H1 (cell line): ENCODE measurements around the gene ST6GALNAC3. TPM values are rescaled to one million over a fixed set of nuclear protein-coding genes. Genes with fewer than 3 reads are reported as not detected.

ENCODE experiments used
- CTCF ChIA-PET: fragments of 300-600 bp; sonication (Branson Sonifier 250); formaldehyde crosslinking; loops from one replicate; lab custom pipeline; 2021; ENCODE audit not compliant: partially characterized antibody; lab: Charles Lee
- POLR2A ChIA-PET: fragments of 300-600 bp; sonication (Branson Sonifier 250); formaldehyde crosslinking; loops from one replicate; lab custom pipeline; 2021; ENCODE audit warnings: inconsistent platforms; ENCODE audit not compliant: partially characterized antibody; lab: Charles Lee
- DNase-seq, 2 experiments: peaks; one replicate each; pipeline versions ENCODE4 v3.0.0 to v3.0.0-alpha.2; 2010 to 2022; ENCODE audit warnings: low spot score in 2 of 2, low read depth in 1 of 2, mixed read lengths in 1 of 2
- FAIRE-seq: peaks from 2 replicates; lab custom pipeline; 2011; peaks lifted over from hg19 to GRCh38; lab: Jason Lieb, UNC
- H2AFZ ChIP-seq: 2 replicates; pipeline ENCODE4 v1.8.1; 2012; ENCODE audit warnings: low read length, inconsistent platforms
- H2AK5ac ChIP-seq: 2 replicates; pipeline ENCODE4 v1.6.1; 2013; ENCODE audit warnings: low read depth, low read length
- H2BK120ac ChIP-seq: replicated peaks from 2 replicates; pipeline ENCODE3; 2013; ENCODE audit warnings: low read depth, low read length, inconsistent platforms
- H2BK12ac ChIP-seq: 2 replicates; pipeline ENCODE4 v1.6.1; 2013; ENCODE audit warnings: low read depth, low read length
- H2BK15ac ChIP-seq: 2 replicates; pipeline ENCODE4 v1.6.1; 2013; ENCODE audit warnings: low read length
- H2BK20ac ChIP-seq: 2 replicates; pipeline ENCODE4 v1.6.1; 2013; ENCODE audit warnings: low read length
- H2BK5ac ChIP-seq: 2 replicates; pipeline ENCODE4 v1.6.1; 2013; ENCODE audit warnings: low read depth, low read length
- H3K14ac ChIP-seq: 2 replicates; pipeline ENCODE4 v1.6.1; 2013; ENCODE audit warnings: inconsistent platforms; ENCODE audit not compliant: insufficient read length
- H3K18ac ChIP-seq: 2 replicates; pipeline ENCODE4 v1.6.1; 2013; ENCODE audit warnings: low read length; ENCODE audit errors: extremely low read depth
- H3K23ac ChIP-seq: 2 replicates; pipeline ENCODE4 v1.6.1; 2013; ENCODE audit warnings: inconsistent platforms; ENCODE audit not compliant: insufficient read length
- H3K23me2 ChIP-seq: 2 replicates; pipeline ENCODE4 v1.6.1; 2013; ENCODE audit warnings: low read depth, low read length
- H3K27ac ChIP-seq: 2 replicates; pipeline ENCODE4 v1.6.1; 2011; ENCODE audit warnings: low read depth, low read length, inconsistent platforms
- H3K27me3 ChIP-seq, 4 experiments: replicated peaks in 1 of 4; 1 replicate in 1 of 4; 2 replicates in 3 of 4; pipeline versions ENCODE4 v1.6.1 to v1.8.1; 2011 to 2013; ENCODE audit warnings: low read length in 3 of 4, mild to moderate bottlenecking in 3 of 4, inconsistent platforms in 2 of 4, mixed read lengths in 2 of 4, moderate library complexity in 1 of 4; ENCODE audit not compliant: control insufficient read depth in 3 of 4, insufficient read depth in 3 of 4; ENCODE audit errors: extremely low read depth in 1 of 4
- H3K36me3 ChIP-seq, 4 experiments: 2 replicates each; pipeline versions ENCODE4 v1.6.1 to v1.8.1; 2011 to 2013; ENCODE audit warnings: mild to moderate bottlenecking in 4 of 4, low read length in 3 of 4, moderate library complexity in 2 of 4, control low read depth in 1 of 4, inconsistent platforms in 1 of 4; ENCODE audit not compliant: insufficient read depth in 4 of 4, control insufficient read depth in 2 of 4
- H3K4ac ChIP-seq: replicated peaks from 2 replicates; pipeline ENCODE3; 2013; ENCODE audit warnings: low read length, low read depth, mixed read lengths, inconsistent platforms; ENCODE audit not compliant: insufficient read length
- H3K4me1 ChIP-seq, 4 experiments: replicated peaks in 1 of 4; 1 replicate in 1 of 4; 2 replicates in 3 of 4; pipeline versions ENCODE4 v1.6.1 to v1.8.1; 2011 to 2013; ENCODE audit warnings: low read length in 3 of 4, inconsistent platforms in 2 of 4, mixed read lengths in 1 of 4; ENCODE audit not compliant: insufficient read depth in 4 of 4, control insufficient read depth in 3 of 4
- H3K4me2 ChIP-seq, 2 experiments: 2 replicates each; pipeline versions ENCODE4 v1.6.1 to v1.8.1; 2011 to 2013; ENCODE audit warnings: low read depth in 2 of 2, low read length in 2 of 2, control low read depth in 1 of 2, inconsistent platforms in 1 of 2, mild to moderate bottlenecking in 1 of 2; ENCODE audit not compliant: insufficient read depth in 1 of 2
- H3K4me3 ChIP-seq, 4 experiments: fragments of 200-600, 300-600 bp in 1 of 4; sonication (generic), shearing (Covaris generic), sonication (Bioruptor Twin) in 1 of 4; 2 replicates each; pipeline versions ENCODE4 v1.5.1 to v1.8.1; 2011 to 2016; ENCODE audit warnings: low read length in 4 of 4, low read depth in 3 of 4, control low read depth in 2 of 4, inconsistent platforms in 2 of 4, mild to moderate bottlenecking in 2 of 4, mixed read lengths in 1 of 4, moderate library complexity in 1 of 4; ENCODE audit not compliant: insufficient read depth in 2 of 4; ENCODE audit errors: extremely low read depth in 1 of 4
- H3K56ac ChIP-seq: replicated peaks from 2 replicates; pipeline ENCODE3; 2013; ENCODE audit warnings: low read depth, mild to moderate bottlenecking, mixed read lengths, low read length, inconsistent platforms; ENCODE audit not compliant: insufficient read length
- H3K79me1 ChIP-seq: 2 replicates; pipeline ENCODE4 v1.6.1; 2013; ENCODE audit warnings: low read depth, low read length, control low read depth
- H3K79me2 ChIP-seq, 2 experiments: 2 replicates each; pipeline versions ENCODE4 v1.6.1 to v1.8.1; 2012 to 2013; ENCODE audit warnings: low read length in 2 of 2, mild to moderate bottlenecking in 2 of 2, inconsistent platforms in 1 of 2; ENCODE audit not compliant: insufficient read depth in 2 of 2, control insufficient read depth in 1 of 2
- H3K9ac ChIP-seq, 4 experiments: replicated peaks in 1 of 4; 1 replicate in 1 of 4; 2 replicates in 3 of 4; pipeline versions ENCODE4 v1.6.1 to v1.8.1; 2011 to 2013; ENCODE audit warnings: low read depth in 3 of 4, low read length in 3 of 4, control low read depth in 2 of 4, mild to moderate bottlenecking in 2 of 4, moderate library complexity in 2 of 4, inconsistent platforms in 1 of 4; ENCODE audit errors: extremely low read depth in 1 of 4
- H3K9me3 ChIP-seq, 2 experiments: 2 replicates each; pipeline versions ENCODE4 v1.6.1 to v1.8.1; 2012 to 2013; ENCODE audit warnings: mild to moderate bottlenecking in 2 of 2, moderate library complexity in 2 of 2, control low read depth in 1 of 2, inconsistent platforms in 1 of 2, low read depth in 1 of 2, low read length in 1 of 2, mixed read lengths in 1 of 2; ENCODE audit not compliant: insufficient read depth in 2 of 2
- H4K20me1 ChIP-seq, 2 experiments: replicated peaks in 1 of 2; 2 replicates each; pipeline versions ENCODE3 to v1.8.1; 2011 to 2013; ENCODE audit warnings: inconsistent platforms in 2 of 2, low read length in 2 of 2, mild to moderate bottlenecking in 1 of 2; ENCODE audit not compliant: insufficient read depth in 2 of 2, control insufficient read depth in 1 of 2
- H4K5ac ChIP-seq: 2 replicates; pipeline ENCODE4 v1.6.1; 2013; ENCODE audit warnings: low read length, low read depth, mixed read lengths, inconsistent platforms; ENCODE audit not compliant: insufficient read length
- H4K8ac ChIP-seq: 2 replicates; pipeline ENCODE4 v1.8.0; 2013; ENCODE audit warnings: mild to moderate bottlenecking, moderate library complexity, low read length, inconsistent platforms; ENCODE audit not compliant: insufficient read depth; ENCODE audit errors: extremely low read depth
- H4K91ac ChIP-seq: replicated peaks from 2 replicates; pipeline ENCODE3; 2013; ENCODE audit warnings: low read length, mixed read lengths, inconsistent platforms; ENCODE audit not compliant: insufficient read length
- ASH2L ChIP-seq: fragments of 200-600, 300-600 bp; sonication (generic); IDR thresholded peaks from one replicate; pipeline ENCODE4 v1.7.1; 2017; ENCODE audit warnings: low read length
- CTCF ChIP-seq, 3 experiments: IDR thresholded peaks; 1 replicate in 2 of 3; 2 replicates in 1 of 3; pipeline versions ENCODE4 v1.5.1 to v1.6.1; 2011; ENCODE audit warnings: low read length in 3 of 3, mild to moderate bottlenecking in 3 of 3, inconsistent platforms in 2 of 3, low read depth in 1 of 3, moderate library complexity in 1 of 3; ENCODE audit not compliant: insufficient read depth in 1 of 3; ENCODE audit errors: control extremely low read depth in 1 of 3
- HDAC2 ChIP-seq, 2 experiments: fragments of 300-600 bp in 1 of 2; sonication (generic) in 1 of 2; IDR thresholded peaks; 2 replicates each; pipeline ENCODE4 v1.6.1; 2011 to 2012; ENCODE audit warnings: low read depth in 2 of 2, low read length in 2 of 2, mild to moderate bottlenecking in 2 of 2, moderate library complexity in 2 of 2, borderline replicate concordance in 1 of 2, inconsistent platforms in 1 of 2
- HDAC6 ChIP-seq: IDR thresholded peaks from one replicate; pipeline ENCODE4 v1.7.1; 2012; ENCODE audit warnings: low read depth, mild to moderate bottlenecking, inconsistent platforms, low read length, moderate library complexity
- MAX ChIP-seq: IDR thresholded peaks from 2 replicates; pipeline ENCODE4 v1.6.1; 2012; ENCODE audit warnings: inconsistent platforms
- RAD21 ChIP-seq, 2 experiments: IDR thresholded peaks in 1 of 2; conservative IDR thresholded peaks in 1 of 2; 2 replicates each; pipeline ENCODE4 v1.6.1; 2011; ENCODE audit warnings: low read depth in 2 of 2, low read length in 2 of 2, improper control_type of control experiment in 1 of 2, inconsistent platforms in 1 of 2, mild to moderate bottlenecking in 1 of 2, moderate library complexity in 1 of 2
- RFX5 ChIP-seq: IDR thresholded peaks from 2 replicates; pipeline ENCODE4 v1.6.1; 2011; ENCODE audit warnings: low read depth, low read length, improper control_type of control experiment, borderline replicate concordance
- WGBS, 2 experiments: shearing (Covaris generic) in 1 of 2; methylation state at CpG; one replicate each; pipeline versions ENCODE4 v1.1.6 to v1.1.7; 2013 to 2015; ENCODE audit warnings: low lambda C conversion rate in 2 of 2, mixed read lengths in 2 of 2, inconsistent platforms in 1 of 2, low coverage in 1 of 2, missing lambda C conversion rate in 1 of 2; ENCODE audit not compliant: insufficient replicate concordance in 2 of 2, insufficient coverage in 1 of 2, insufficient read length in 1 of 2; ENCODE audit errors: extremely low coverage in 1 of 2, missing lambda C conversion rate in 1 of 2; 5-methylcytosine and 5-hydroxymethylcytosine counted together
- polyA plus RNA-seq, 7 experiments: library from polyadenylated mRNA; depleted of rRNA in 3 of 7; stranded (reverse) in 5 of 7; unstranded in 2 of 7; fragments of >200 nt in 5 of 7; fragments of 200-250 nt in 2 of 7; gene quantifications; 1 replicate in 5 of 7; 2 replicates in 1 of 7; 4 replicates in 1 of 7; pipeline versions ENCODE4 v1.2.1 to v1.2.3, GENCODE V29; 2011 to 2013; ENCODE audit warnings: missing spikeins in 2 of 7, mixed read lengths in 2 of 7
- total RNA-seq: library from RNA; stranded (reverse); fragmentation: NEBNext Ultra II Directional; extraction: Animal tissue kit (Norgen Biotek cat#: 25700); gene quantifications from 2 replicates; pipeline ENCODE4 v1.2.1, GENCODE V29; 2021

Gene ST6GALNAC3
- total and polyA plus RNA-seq, 2 of the 8 experiments (the other 6 are each of a cell fraction or from before 2014, with no cell fraction given), result 4.9 to 19.0 TPM

GRCh38 chr1:76154206-76154956 lies 79.8 kb downstream of the ST6GALNAC3 start:
- CTCF ChIA-PET, result interaction anchor here (0.6 to 4.2 kb wide), 79 partner anchors 9 to 1378 kb away, joined by 3 to 31 read pairs (median 4); no protein-coding TSS in a partner anchor
- Histone ChIP-seq H2BK12ac (no peak overlapping the region), H2AK5ac (no peak overlapping the region), H3K4ac (no peak overlapping the region), H4K5ac (no peak overlapping the region), H3K27me3 (no peaks in the 10 kb centered on the region), H2BK5ac (no peak overlapping the region), H3K56ac (no peak overlapping the region), H4K20me1 (no peaks in the 10 kb centered on the region)
- DNase-seq (peak; percentile 41 to 91), FAIRE-seq (peak; percentile 92)
- TF ChIP-seq ASH2L (peak; percentile 25), RAD21 (IDR thresholded peaks at IDR 0.05 in 1 of 2, conservative IDR thresholded peaks at IDR 0.05 in 1 of 2; ENCODE audit: low read depth in 2 of 2, low read length in 2 of 2) (peak; percentile 96 to 98), RFX5 (no peak), HDAC6 (no peak), MAX (0 out of 2 replicates have a peak, but pooled peaks have one; percentile 2), HDAC2 (IDR thresholded peaks at IDR 0.05; ENCODE audit: borderline replicate concordance in 1 of 2, low read depth in 2 of 2, low read length in 2 of 2) (no peak), CTCF (IDR thresholded peaks at IDR 0.05; ENCODE audit: control extremely low read depth in 1 of 3, insufficient read depth in 1 of 3, low read depth in 1 of 3, low read length in 3 of 3) (peak; percentile 90 to 98 (median 97))
- TF ChIP-seq, all 59 proteins: peak for 4
- H4K91ac ChIP-seq, result no peak overlapping the region
- no peaks in the 10 kb centered on the region; a peak in 2 of 4 replicates for H3K79me2 ChIP-seq
- H4K8ac ChIP-seq, result no peak overlapping the region
- no peak overlapping the region for H3K4me3 ChIP-seq
- no peaks in the 10 kb centered on the region for H3K9me3 ChIP-seq
- WGBS, 2 experiments, result 44% methylated on average over 15 of the region's 17 CpGs; no CpG with 5 or more reads in 1 of the 2 experiments
- no peak overlapping the region for H2BK20ac ChIP-seq
- no peak overlapping the region for H3K9ac ChIP-seq
- H3K79me1 ChIP-seq, result no peaks in the 10 kb centered on the region
- peak overlapping the region in 1 of 2 experiments; percentile 44; a peak in 3 of 4 replicates for H3K4me2 ChIP-seq
- H3K23ac ChIP-seq, result no peak overlapping the region
- H2AFZ ChIP-seq, result no peak overlapping the region; the same call in 1 of the 2 replicates
- POLR2A ChIA-PET, result interaction anchor here (1.0 kb wide), 1 partner anchor 971 kb away, joined by 3 read pairs; no protein-coding TSS in a partner anchor
- H3K4me1 ChIP-seq, result peaks cover 3 to 4% (median 3%) of the 10 kb centered on the region in 4 experiments; a peak in 6 of 7 replicates
- no peaks in the 10 kb centered on the region for H3K36me3 ChIP-seq
- H3K27ac ChIP-seq, result no peak overlapping the region
- no peak overlapping the region for H2BK120ac ChIP-seq
- no peaks in the 10 kb centered on the region for H3K23me2 ChIP-seq
- H2BK15ac ChIP-seq, result no peak overlapping the region
- no peak overlapping the region for H3K18ac ChIP-seq
- H3K14ac ChIP-seq, result no peak overlapping the region
